GM19397 (cell line): Measurements from ENCODE around the gene KDM4D.
"Not testable (repeated sequence)": the region's sequence is repeated elsewhere in the genome, so short reads cannot be mapped to it uniquely, and the experiment has no call there.

Source experiments
- ATAC-seq: cut with Tn5 transposase; IDR thresholded peaks from one replicate; pipeline ENCODE4 v1.9.1; 2021; ENCODE audit warnings: mild to moderate bottlenecking, moderate library complexity; ENCODE audit not compliant: unreplicated experiment

KDM4D gene

DNA sequence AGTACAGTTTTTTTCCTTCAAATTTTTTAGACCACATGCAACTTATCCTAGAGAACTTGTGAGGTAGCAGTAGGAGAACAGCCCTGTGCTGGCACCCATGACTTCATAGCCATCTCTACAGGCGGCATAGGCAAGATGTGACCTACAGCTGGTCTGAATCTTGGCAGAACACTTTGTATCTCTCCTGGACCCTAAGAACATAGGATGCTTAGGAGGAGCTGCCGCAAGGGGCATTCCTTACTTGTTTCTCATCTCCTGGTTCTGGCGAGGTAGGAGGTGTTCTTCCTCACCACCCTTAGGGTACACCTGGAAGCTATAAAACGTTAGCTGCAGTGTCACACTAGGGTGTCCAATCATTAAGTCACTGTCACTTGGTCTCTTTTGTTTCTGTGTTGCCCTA lies 16.5 kb upstream of the KDM4D start:
- ATAC-seq: no peak

GRCh38 chr11:94958121-94958696 lies 15.3 kb upstream of the KDM4D start:
- no peak for ATAC-seq

GRCh38 chr11:94959179-94959578 lies 14.3 kb upstream of the KDM4D start:
- no peak for ATAC-seq

DNA sequence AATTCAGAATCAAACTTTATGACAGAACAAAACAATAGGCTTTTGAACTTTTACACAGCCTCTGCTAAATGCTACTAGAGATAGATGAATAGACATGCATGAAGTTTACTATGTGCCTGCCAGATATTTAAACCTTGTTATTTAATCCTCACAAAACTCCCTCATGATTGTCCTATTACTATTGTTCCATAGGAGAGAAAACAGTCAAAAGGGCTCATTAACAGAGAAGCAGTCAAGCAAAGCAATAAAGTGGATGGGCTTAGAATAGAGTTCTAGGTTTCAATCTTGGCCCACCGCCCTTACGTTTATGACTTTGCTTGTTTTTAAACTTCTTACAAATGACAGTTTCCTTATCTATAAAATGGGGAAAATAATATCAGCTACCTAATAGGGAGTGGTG lies 13.0 kb upstream of the KDM4D start:
- ATAC-seq: no peak

- ATAC-seq: no peak
These were observed 12.3 kb upstream of the KDM4D start for GRCh38 chr11:94961255-94961654.

DNA sequence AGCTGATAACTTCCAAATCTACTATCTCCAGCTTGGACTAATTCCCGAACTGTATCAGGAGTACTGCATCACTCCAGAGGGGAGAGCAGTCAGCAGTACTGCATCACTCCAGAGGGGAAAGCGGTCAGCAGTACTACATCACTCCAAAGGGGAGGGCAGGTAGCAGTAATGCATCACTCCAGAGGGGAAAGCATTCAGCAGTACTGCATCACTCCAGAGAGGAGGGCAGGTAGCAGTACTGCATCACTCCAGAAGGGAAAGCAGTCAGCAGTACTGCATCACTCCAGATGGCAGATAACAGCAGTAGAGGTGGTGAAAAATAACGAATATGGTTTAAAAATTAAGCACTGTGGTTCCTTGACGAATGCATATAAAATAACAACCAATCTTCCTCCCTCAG lies 8.6 kb upstream of the KDM4D start:
- ATAC-seq: no peak

- no peak for ATAC-seq
These were observed 5.1 kb upstream of the KDM4D start for GRCh38 chr11:94968334-94968958.

GRCh38 chr11:94972700-94973098 lies 810 bp upstream of the KDM4D start:
- ATAC-seq: no peak

- ATAC-seq: no peak
These were observed 669 bp downstream of the KDM4D start for GRCh38 chr11:94974178-94974577.

DNA sequence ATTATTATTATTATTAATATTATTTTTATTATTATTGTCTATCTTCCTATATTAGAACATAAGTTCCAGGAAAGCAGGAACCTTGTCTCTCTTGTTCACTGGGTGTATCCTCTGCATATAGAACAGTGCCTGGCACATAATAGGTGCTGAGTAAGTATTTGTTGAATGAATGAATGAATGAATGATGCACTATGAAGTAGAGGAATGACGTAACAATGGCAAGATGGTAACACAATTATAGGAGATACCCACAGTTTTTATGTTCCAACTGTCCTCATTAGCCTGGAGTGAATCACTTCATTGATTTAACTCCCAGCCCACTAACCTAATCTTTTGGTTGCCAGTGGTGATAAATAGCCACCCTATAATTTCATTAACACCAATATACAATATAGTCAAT lies 2.1 kb downstream of the KDM4D start:
- ATAC-seq: no peak

DNA sequence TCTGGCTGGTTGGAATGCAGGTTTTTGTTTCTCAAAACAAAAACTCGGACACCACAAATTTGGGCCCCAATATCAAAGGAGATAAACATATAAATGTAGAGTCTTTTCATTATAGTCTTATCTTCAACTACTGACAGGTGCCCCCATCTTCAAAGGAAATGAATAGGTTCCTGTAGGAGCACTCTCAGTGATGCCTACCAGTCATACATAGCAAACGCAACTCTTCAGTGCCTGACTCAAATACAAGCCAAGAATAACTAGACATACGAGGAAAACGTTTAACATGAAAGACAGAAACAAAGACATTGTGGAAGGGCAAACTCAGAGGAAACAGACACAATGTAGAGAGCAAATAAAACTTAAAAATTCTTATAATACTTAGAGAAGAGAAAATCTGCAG lies 13.9 kb downstream of the KDM4D start:
- ATAC-seq: no peak

GRCh38 chr11:94988748-94989147 lies 15.2 kb downstream of the KDM4D start:
- ATAC-seq: no peak

DNA sequence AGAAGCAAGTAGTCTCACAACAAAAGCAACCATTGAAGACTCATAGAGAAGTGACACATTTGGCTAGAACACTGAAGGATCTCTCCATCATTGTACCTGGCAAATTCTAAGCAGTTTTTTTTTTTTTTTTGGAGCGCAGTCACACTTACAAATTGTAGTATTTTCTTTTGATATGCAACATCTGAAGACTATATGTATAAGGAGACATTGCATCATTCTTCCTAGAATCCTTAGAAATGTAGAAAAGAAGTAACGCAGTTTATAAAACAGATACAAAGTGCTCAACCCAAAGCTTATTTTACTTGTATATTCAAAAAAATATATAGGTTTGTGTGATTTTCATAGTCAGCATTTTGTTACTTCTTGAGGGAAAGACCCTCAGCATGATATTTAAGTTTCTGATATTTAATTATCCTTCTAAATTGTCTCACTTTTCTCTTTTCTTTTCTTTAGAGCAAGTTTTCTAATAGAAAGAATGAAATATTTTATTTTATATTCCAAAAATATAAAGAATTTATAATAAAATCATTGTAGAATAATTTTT lies 20.0 kb downstream of the KDM4D start:
- no peak for ATAC-seq

GRCh38 chr11:94997437-94997836 lies 23.9 kb downstream of the KDM4D start:
- ATAC-seq: no peak

- ATAC-seq: no peak
These were observed 24.8 kb downstream of the KDM4D start for GRCh38 chr11:94998285-94998684.

DNA sequence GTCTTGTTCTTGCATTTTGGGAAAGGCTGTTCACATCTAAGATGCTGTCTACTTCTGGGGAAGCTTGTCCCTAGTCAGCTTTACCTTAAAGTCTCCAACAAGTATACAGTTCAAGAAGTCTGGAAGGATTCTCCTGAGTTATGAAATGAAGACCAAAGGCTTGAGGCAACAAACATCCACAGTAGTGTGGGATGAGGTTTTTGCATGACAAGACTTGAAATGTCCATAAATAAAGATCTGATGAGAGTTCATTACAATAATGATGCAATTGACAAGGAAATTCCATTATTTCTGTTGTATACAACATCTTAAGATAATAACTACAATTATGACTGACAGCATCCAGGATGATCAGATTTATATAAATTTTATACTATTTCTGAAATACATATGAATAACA lies 30.2 kb downstream of the KDM4D start:
- no peak for ATAC-seq

DNA sequence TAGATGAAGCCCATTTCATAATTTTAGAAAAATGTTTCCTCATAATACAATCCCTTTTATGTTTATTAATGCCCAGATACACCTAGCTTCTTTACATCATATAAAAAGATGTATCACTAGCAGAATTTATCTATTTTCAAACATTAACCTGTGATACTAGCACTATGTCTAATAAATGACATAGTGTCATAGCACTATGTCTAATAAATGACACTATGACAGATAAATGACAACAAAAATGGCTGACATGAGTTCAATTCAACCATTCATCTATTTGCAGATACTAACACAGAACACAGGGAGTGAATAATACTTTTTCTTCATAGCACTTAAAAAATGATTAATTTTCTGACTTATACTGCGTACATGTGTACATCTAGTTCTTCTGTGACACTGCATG lies 32.1 kb downstream of the KDM4D start:
- ATAC-seq: no peak

GRCh38 chr11:95011376-95011775 lies 37.9 kb downstream of the KDM4D start:
- ATAC-seq: no peak

DNA sequence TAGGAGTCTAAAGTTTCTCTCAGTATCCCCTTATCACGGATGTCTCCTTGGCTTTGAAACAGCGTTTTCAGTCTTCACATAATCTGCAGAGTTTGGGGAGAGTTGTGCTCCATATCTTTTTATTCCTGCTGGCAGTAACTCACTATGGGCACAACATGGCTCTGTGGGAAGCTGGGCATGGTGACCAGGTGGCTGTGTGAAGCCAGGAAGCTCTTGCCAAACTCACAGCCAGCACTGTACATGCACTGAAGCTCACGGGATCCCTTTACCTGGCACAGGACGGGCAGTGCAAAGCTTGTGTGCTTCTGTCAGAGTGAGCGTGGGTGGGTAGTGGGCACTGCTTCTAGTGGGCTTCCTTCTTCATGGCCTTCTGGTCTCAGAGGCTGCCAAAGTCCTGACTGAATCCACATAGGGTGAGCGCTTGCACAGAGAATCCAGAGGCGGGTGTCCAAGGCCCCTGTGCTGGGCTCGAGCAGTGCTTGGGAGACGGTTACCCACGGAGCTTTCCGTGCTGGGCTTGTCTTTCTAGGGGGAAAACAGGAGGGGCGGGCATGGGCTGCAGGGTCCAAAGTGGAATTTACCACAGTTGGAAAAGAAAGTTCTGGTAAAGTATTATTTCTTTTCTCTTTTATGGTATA lies 40.8 kb downstream of the KDM4D start:
- ATAC-seq: no peak

DNA sequence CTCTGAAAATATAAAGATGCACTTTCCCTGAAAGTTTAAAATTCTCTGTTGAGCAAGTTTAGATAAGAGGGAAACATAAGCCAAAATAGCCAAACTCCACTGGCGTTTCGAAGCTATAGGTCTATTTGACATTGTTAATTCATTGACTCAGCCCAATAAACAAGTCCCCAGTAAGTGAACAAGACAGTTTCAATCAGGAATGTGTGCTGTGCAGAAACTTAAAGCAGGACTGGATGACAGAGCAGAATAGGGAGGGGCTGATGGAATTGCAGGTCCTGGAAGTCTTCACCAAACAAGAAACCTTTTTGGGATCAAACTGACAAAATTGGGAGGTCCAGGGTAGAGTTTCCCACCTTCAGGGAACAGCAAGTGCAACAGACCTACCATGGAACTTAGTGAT lies 42.6 kb downstream of the KDM4D start:
- ATAC-seq: no peak

- ATAC-seq: not testable (repeated sequence)
These were observed 48.0 kb downstream of the KDM4D start for GRCh38 chr11:95021468-95021867.

DNA sequence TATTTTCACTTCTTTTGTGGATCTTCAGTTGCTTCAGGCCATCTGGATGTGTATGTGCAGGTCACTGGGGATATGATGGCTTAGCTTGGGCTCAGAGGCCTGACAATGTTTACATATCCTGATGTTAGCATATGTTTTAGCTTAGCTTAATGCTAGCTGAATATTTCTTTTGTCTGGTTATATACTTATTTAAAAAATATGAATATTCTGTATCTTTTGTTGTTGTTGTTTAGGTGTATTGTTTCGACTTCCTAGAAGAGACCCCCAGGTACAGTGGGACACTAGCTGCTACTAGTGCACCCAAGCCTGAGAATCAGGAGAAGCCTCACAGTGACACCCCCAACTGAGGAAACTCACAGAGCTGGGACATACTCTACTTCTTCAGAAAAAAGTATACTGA lies 51.4 kb downstream of the KDM4D start, which contains the start of gene KDM4E:
KDM4E (plus strand) TSS at position 301 of the 400 bp plus-strand sequence. CDS start 300 bp downstream, outside the sequence.
- ATAC-seq: no peak
